ENCODE measurements around the gene TANGO2. TPM values are rescaled to one million over a fixed set of nuclear protein-coding genes. Genes with fewer than 3 reads are reported as not detected.
A peak's percentile ranks its signal among the peaks of the same experiment; 100 is the strongest.

TANGO2 gene
- total and polyA plus RNA-seq, 9 of the 15 experiments (the other 6 are each of a cell fraction or from before 2014, with no cell fraction given): 15.5 to 94.9 (median 70.1) TPM

GRCh38 chr22:20035375-20036083 lies 14.6 kb downstream of the TANGO2 start (continued):
- TF ChIP-seq PHF8 (IDR thresholded peaks at IDR 0.05; ENCODE audit: borderline replicate concordance, low read length) (no peak), ZNF316 (IDR thresholded peaks at IDR 0.05) (peak; percentile 84), PKNOX1 (IDR thresholded peaks at IDR 0.05) (peak; percentile 63; the same call in 1 of the 2 replicates), USF2 (CRISPR knock-in tag; IDR thresholded peaks at IDR 0.05) (peak; percentile 43; the same call in 1 of the 2 replicates), NFYB (IDR thresholded peaks at IDR 0.05; ENCODE audit: extremely low read depth, insufficient read length) (no peak), SMAD2 (IDR thresholded peaks at IDR 0.05; ENCODE audit: low read depth, low read length) (no peak), TRIM24 (IDR thresholded peaks at IDR 0.05) (0 out of 4 replicates have a peak, but pooled peaks of 1 of the 2 experiments have one; percentile 25), SMAD4 (CRISPR knock-in tag; conservative IDR thresholded peaks at IDR 0.05) (peak; percentile 20; the same call in 1 of the 2 replicates), IFI16 (CRISPR knock-in tag; IDR thresholded peaks at IDR 0.05) (no peak), TBP (optimal IDR thresholded peaks at IDR 0.05; ENCODE audit: low read depth, low read length) (peak; percentile 10), TAL1 (IDR thresholded peaks at IDR 0.05) (peak; percentile 68; the same call in 1 of the 2 replicates), HES1 (IDR thresholded peaks at IDR 0.05; ENCODE audit: low read depth) (no peak), FOXK2 (conservative IDR thresholded peaks at IDR 0.05 in 1 of 2, IDR thresholded peaks at IDR 0.05 in 1 of 2; ENCODE audit: low read depth in 2 of 2) (peak; percentile 7 to 37; a peak in 2 of 4 replicates), TCF7L2 (IDR thresholded peaks at IDR 0.05; ENCODE audit: low read depth, low read length) (no peak), TEAD4 (IDR thresholded peaks at IDR 0.05; ENCODE audit: low read length) (peak; percentile 80), TEAD4 (CRISPR knock-in tag; IDR thresholded peaks at IDR 0.05; ENCODE audit: borderline replicate concordance) (no peak), HDGF (IDR thresholded peaks at IDR 0.05) (no peak; the same call in 1 of the 2 replicates), MECOM (CRISPR knock-in tag; IDR thresholded peaks at IDR 0.05) (no peak), L3MBTL2 (IDR thresholded peaks at IDR 0.05) (peak; percentile 31; the same call in 1 of the 2 replicates), POLR2A (conservative IDR thresholded peaks at IDR 0.05) (peak; percentile 43; the same call in 1 of the 2 replicates), NFXL1 (CRISPR knock-in tag; IDR thresholded peaks at IDR 0.05) (no peak), ARID1B (IDR thresholded peaks at IDR 0.05) (peak; percentile 76), ZNF778 (CRISPR knock-in tag; IDR thresholded peaks at IDR 0.05) (no peak), MAFF (IDR thresholded peaks at IDR 0.05; ENCODE audit: low read length) (peak; percentile 44), KAT7 (CRISPR knock-in tag; IDR thresholded peaks at IDR 0.05; ENCODE audit: borderline replicate concordance) (no peak)

Measured in K562 (cell line).